WERI-Rb-1 (cell line): ENCODE data around the gene CCDC126.
"Not testable (repeated sequence)": the region's sequence is repeated elsewhere in the genome, so short reads cannot be mapped to it uniquely, and the experiment has no call there.

Source experiments
- DNase-seq: peaks from one replicate; pipeline ENCODE4 v3.0.0-alpha.2; 2020
- H3K27ac ChIP-seq: fragments of 250-450 bp; sonication (Bioruptor Pico); 2 replicates; pipeline ENCODE4 v1.5.1; 2020; ENCODE audit warnings: mild to moderate bottlenecking, moderate library complexity
- H3K27me3 ChIP-seq: fragments of 250-450 bp; sonication (Bioruptor Pico); 2 replicates; pipeline ENCODE4 v1.5.1; 2021; ENCODE audit warnings: mild to moderate bottlenecking, low read depth, moderate library complexity; ENCODE audit not compliant: insufficient read depth, severe bottlenecking
- H3K36me3 ChIP-seq: fragments of 250-450 bp; sonication (Bioruptor Pico); 2 replicates; pipeline ENCODE4 v1.5.1; 2020; ENCODE audit warnings: mild to moderate bottlenecking, moderate library complexity
- H3K4me3 ChIP-seq: 2 replicates; pipeline ENCODE4 v1.5.1; 2011; ENCODE audit warnings: low read depth, mild to moderate bottlenecking, control low read depth, low read length
- H3K9me3 ChIP-seq: fragments of 250-450 bp; sonication (Bioruptor Pico); 2 replicates; pipeline ENCODE4 v1.5.1; 2021; ENCODE audit warnings: mild to moderate bottlenecking, moderate library complexity; ENCODE audit not compliant: severe bottlenecking
- CTCF ChIP-seq: IDR thresholded peaks from 2 replicates; pipeline ENCODE4 v1.5.1; 2011; ENCODE audit warnings: low read depth, mild to moderate bottlenecking, control low read depth, inconsistent platforms, low read length

Gene CCDC126

DNA sequence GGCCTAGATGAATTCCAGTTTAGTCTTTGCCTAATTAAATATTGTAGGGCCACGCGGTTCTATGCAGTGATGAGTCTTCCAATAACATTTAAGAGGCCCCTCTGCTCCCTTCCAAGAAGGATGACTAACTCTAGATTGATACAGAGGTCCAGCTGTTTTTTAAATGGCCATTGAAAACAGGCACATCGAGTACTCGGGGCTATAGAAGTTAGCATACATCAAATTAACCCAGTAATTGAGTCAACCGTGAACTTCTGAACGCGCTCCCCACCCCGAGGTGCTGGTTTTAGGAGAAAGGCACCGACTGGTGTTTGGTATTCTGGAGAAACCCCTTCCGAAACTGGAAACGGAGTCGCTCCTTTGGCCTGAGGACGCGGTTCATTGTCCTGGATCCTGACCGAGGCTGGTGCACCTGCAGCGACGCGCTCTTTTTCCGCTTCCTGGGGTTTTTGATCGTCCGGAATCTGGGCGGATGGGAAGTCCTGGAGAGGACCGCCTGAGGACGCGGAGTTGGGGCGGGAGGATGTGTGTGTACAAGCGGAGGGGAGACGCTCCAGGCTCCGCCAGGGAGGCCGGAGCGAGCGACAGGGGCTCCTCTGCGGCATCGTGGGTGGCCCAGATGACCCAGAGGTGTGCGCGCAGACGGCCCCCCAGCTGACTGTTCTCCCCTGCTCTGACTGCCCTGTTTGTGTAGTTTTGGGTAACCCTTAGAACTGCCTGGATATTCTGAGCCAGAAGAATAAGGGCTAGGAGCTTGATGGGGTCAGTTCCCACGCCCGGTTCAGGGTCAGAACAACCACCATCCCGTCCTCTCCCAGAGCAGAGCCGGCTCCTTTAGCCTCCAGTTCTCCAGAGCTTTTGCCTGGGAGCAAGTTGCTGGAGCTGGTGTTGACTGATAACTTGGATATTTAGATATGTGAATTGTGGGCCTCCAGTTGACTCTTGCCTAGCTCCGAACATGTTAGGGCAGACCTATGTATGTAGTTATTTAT lies 83.5 kb downstream of the CCDC126 start:
- DNase-seq = no peak
- TF ChIP-seq CTCF = no peak
- Histone ChIP-seq H3K4me3 (no peak overlapping the region), H3K9me3 (no peaks in the 10 kb centered on the region), H3K27ac (no peak overlapping the region), H3K27me3 (no peaks in the 10 kb centered on the region), H3K36me3 (no peaks in the 10 kb centered on the region)

DNA sequence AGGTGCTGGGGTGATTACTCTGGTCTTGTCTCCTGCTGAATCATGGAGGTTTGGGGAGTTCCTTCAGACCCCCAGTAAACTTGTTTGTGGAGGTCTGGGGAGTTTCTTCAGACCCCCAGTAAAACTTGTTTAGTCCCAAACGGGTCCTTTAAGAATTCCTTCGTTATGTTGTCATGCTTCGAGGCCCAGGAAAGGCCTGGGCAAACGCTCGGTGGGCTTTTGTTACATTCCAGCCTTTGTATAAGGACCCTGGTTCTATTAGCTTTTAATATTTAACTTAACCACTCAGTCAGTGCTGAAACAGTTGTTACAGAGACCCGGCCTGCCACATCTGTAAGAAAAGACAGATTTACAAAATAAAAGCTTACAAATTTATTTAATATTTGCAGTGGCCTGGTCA lies 86.9 kb downstream of the CCDC126 start:
- not testable (repeated sequence) for H3K9me3 ChIP-seq, DNase-seq, H3K27me3 ChIP-seq, H3K4me3 ChIP-seq, H3K27ac ChIP-seq, H3K36me3 ChIP-seq

- Histone ChIP-seq H3K9me3 (no peaks in the 10 kb centered on the region), H3K27me3 (no peaks in the 10 kb centered on the region), H3K27ac (no peak overlapping the region), H3K36me3 (no peaks in the 10 kb centered on the region), H3K4me3 (no peak overlapping the region)
- TF ChIP-seq CTCF = no peak
- DNase-seq = no peak
These were observed 88.5 kb downstream of the CCDC126 start for GRCh38 chr7:23685731-23686130.

- no peaks in the 10 kb centered on the region for H3K27me3 ChIP-seq
- no peaks in the 10 kb centered on the region for H3K36me3 ChIP-seq
- no peak overlapping the region for H3K27ac ChIP-seq
- no peak for DNase-seq
- H3K9me3 ChIP-seq = no peaks in the 10 kb centered on the region
- no peak overlapping the region for H3K4me3 ChIP-seq
- no peak for TF ChIP-seq CTCF
These were observed 89.8 kb downstream of the CCDC126 start for GRCh38 chr7:23687011-23687410.

DNA sequence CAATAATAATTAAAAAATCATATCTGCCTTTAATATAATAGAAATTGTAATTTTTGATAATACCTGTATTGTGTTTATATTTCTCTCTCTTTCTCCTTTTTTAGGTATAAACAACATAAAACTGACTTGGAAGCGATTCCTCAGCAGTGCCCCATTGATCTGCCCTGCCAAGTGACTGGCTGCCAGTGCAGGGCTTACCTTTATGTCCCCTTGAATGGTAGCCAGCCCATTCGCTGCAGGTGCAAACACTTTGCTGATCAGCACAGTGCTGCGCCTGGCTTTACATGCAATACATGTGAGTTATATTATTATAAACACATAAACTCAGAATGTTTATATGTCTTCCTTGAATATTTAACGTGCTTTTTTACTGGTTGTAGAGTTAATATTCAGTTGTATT lies 92.0 kb downstream of the CCDC126 start:
- Histone ChIP-seq H3K9me3 (no peaks in the 10 kb centered on the region), H3K27ac (no peak overlapping the region), H3K4me3 (no peak overlapping the region), H3K36me3 (no peaks in the 10 kb centered on the region), H3K27me3 (no peaks in the 10 kb centered on the region)
- DNase-seq = no peak
- TF ChIP-seq CTCF = no peak

- H3K27ac ChIP-seq = no peak overlapping the region
- H3K36me3 ChIP-seq = no peaks in the 10 kb centered on the region
- no peaks in the 10 kb centered on the region for H3K27me3 ChIP-seq
- TF ChIP-seq CTCF = no peak
- H3K4me3 ChIP-seq = no peak overlapping the region
- no peak for DNase-seq
- H3K9me3 ChIP-seq = no peaks in the 10 kb centered on the region
These were observed 94.1 kb downstream of the CCDC126 start for GRCh38 chr7:23691320-23691719.
